HepG2 (cell line): Measurements from ENCODE around the gene WEE1. TPM values are rescaled to one million over a fixed set of nuclear protein-coding genes. Genes with fewer than 3 reads are reported as not detected.

Source experiments
- ATAC-seq: fragments of 200-7000 bp; cut with Tn5 transposase; 3 replicates; pipeline ENCODE4 v1.9.1; 2020; ENCODE audit warnings: mild to moderate bottlenecking, moderate library complexity
- BruUV-seq: library from RNA; stranded (reverse); fragments of 400-500 nt; replicated peaks from 2 replicates; lab custom pipeline; 2021; lab: Mats Ljungman, UMichigan
- CTCF ChIA-PET: fragments of 300-600 bp; formaldehyde crosslinking; extraction: SDS; loops from one replicate; lab custom pipeline; 2021; ENCODE audit warnings: low total read pairs, inconsistent platforms, low intra/inter-chr PET ratio; lab: Yijun Ruan, JAX
- POLR2A ChIA-PET: fragments of 350-600 bp; sonication (Branson Sonifier 250); formaldehyde crosslinking; loops from one replicate; lab custom pipeline; 2020; ENCODE audit warnings: antibody characterized with exemption, inconsistent platforms; lab: Yijun Ruan, JAX
- DNase-seq: peaks from one replicate; pipeline ENCODE4 v3.0.0-alpha.2; 2015; ENCODE audit warnings: low spot score
- FAIRE-seq: peaks from 3 replicates; lab custom pipeline; 2011; peaks lifted over from hg19 to GRCh38; lab: Jason Lieb, UNC
- H2AFZ ChIP-seq: one replicate; pipeline ENCODE4 v1.6.1; 2011; ENCODE audit warnings: low read length, inconsistent platforms
- H3K27ac ChIP-seq: fragments of 300-600 bp; 3 replicates; pipeline ENCODE4 v1.8.0; 2011; ENCODE audit warnings: mixed run types, mild to moderate bottlenecking, mixed read lengths, low read length, inconsistent platforms; ENCODE audit not compliant: insufficient read depth; ENCODE audit errors: extremely low read length
- H3K27me3 ChIP-seq, 2 experiments: fragments of 200-600 bp in 1 of 2; 2 replicates in 1 of 2; 3 replicates in 1 of 2; pipeline versions ENCODE4 v1.6.0 to v1.8.0; 2011; ENCODE audit warnings: low read length in 2 of 2, mild to moderate bottlenecking in 2 of 2, moderate library complexity in 2 of 2, inconsistent platforms in 1 of 2; ENCODE audit not compliant: insufficient read depth in 2 of 2, control insufficient read depth in 1 of 2
- H3K36me3 ChIP-seq, 2 experiments: fragments of 200-600 bp in 1 of 2; replicated peaks in 1 of 2; 2 replicates in 1 of 2; 3 replicates in 1 of 2; pipeline versions ENCODE4 v1.5.1 to v1.8.0; 2011; ENCODE audit warnings: low read length in 2 of 2, inconsistent platforms in 1 of 2; ENCODE audit not compliant: insufficient read depth in 2 of 2, control insufficient read depth in 1 of 2
- H3K4me1 ChIP-seq: 2 replicates; pipeline ENCODE4 v1.5.1; 2012; ENCODE audit warnings: low read length, inconsistent platforms; ENCODE audit not compliant: insufficient read depth
- H3K4me2 ChIP-seq: 2 replicates; pipeline ENCODE4 v1.6.0; 2011; ENCODE audit warnings: low read depth, low read length, inconsistent platforms
- H3K4me3 ChIP-seq, 3 experiments: fragments of 200-600 bp in 1 of 3; sonication (generic), shearing (Covaris generic) in 1 of 3; replicated peaks in 1 of 3; 2 replicates each; pipeline ENCODE4 v1.5.1; 2011 to 2016; ENCODE audit warnings: low read length in 3 of 3, inconsistent platforms in 2 of 3, low read depth in 2 of 3, mild to moderate bottlenecking in 2 of 3, control low read depth in 1 of 3, mixed read lengths in 1 of 3; ENCODE audit not compliant: insufficient read depth in 1 of 3
- H3K79me2 ChIP-seq: one replicate; pipeline ENCODE4 v1.6.1; 2011; ENCODE audit warnings: low read length, inconsistent platforms; ENCODE audit not compliant: insufficient read depth
- H3K9ac ChIP-seq: 2 replicates; pipeline ENCODE4 v1.6.0; 2011; ENCODE audit warnings: mild to moderate bottlenecking, low read depth, low read length, inconsistent platforms; ENCODE audit not compliant: insufficient read depth
- H3K9me3 ChIP-seq: 2 replicates; pipeline ENCODE4 v1.5.1; 2012; ENCODE audit warnings: mild to moderate bottlenecking, low read length
- H4K20me1 ChIP-seq: 2 replicates; pipeline ENCODE4 v1.6.0; 2011; ENCODE audit warnings: inconsistent platforms, mild to moderate bottlenecking, low read length, moderate library complexity; ENCODE audit not compliant: insufficient read depth
- ATF7 ChIP-seq, 2 experiments: fragments of 450-650 bp in 1 of 2; sonication (generic) in 1 of 2; formaldehyde crosslinking in 1 of 2; IDR thresholded peaks; 2 replicates each; pipeline versions ENCODE4 v1.4.0 to v1.6.1; 2016 to 2020; ENCODE audit warnings: antibody characterized with exemption in 1 of 2, mild to moderate bottlenecking in 1 of 2, missing genetic modification reagents in 1 of 2
- RERE ChIP-seq: IDR thresholded peaks from 2 replicates; pipeline ENCODE4 v1.6.1; 2016; ENCODE audit warnings: low read depth, missing genetic modification reagents, missing compliant biosample characterization
- ZSCAN29 ChIP-seq: sonication (generic); formaldehyde crosslinking; conservative IDR thresholded peaks from 2 replicates; pipeline ENCODE4 v1.4.0; 2020; ENCODE audit warnings: mild to moderate bottlenecking, missing genetic modification reagents
- WGBS: methylation state at CpG from one replicate; pipeline ENCODE4 v1.1.6; 2017; ENCODE audit warnings: low lambda C conversion rate; 5-methylcytosine and 5-hydroxymethylcytosine counted together
- in situ Hi-C: cut with HindIII; loops from 2 replicates; pipeline ENCODE4 v1.10.0; 2017; ENCODE audit warnings: low pct_unique_long_range_greater_than_20kb; ENCODE audit not compliant: extremely low pct_ligation_motif_present
- intact Hi-C: fragments of 100-400 bp; cut with micrococcal nuclease; formaldehyde crosslinking; loops from one replicate; pipeline ENCODE4 v1.10.0; 2022; ENCODE audit not compliant: unreplicated experiment
- polyA plus RNA-seq, 8 experiments: library from polyadenylated mRNA; depleted of rRNA in 3 of 8; stranded (reverse) in 7 of 8; unstranded in 1 of 8; fragments of >200 nt; fragmentation: Illumina TruSeq in 4 of 8; extraction: Trizol in 4 of 8; gene quantifications; 2 replicates each; pipeline versions ENCODE4 v1.2.1 to v1.2.3, GENCODE V29; 2011 to 2016; ENCODE audit warnings: low read depth in 4 of 8, missing spikeins in 1 of 8, mixed read lengths in 1 of 8; ENCODE audit not compliant: insufficient read depth in 1 of 8
- total RNA-seq, 5 experiments: library from RNA; depleted of rRNA; stranded (reverse); fragments of >200 nt; fragmentation: Illumina TruSeq; extraction: Trizol; gene quantifications; 2 replicates each; pipeline ENCODE4 v1.2.3, GENCODE V29; 2016; ENCODE audit warnings: low read depth in 1 of 5

The WEE1 gene
- total and polyA plus RNA-seq, 2 of the 13 experiments (the other 11 are each of a cell fraction or from before 2014, with no cell fraction given): 31.4 to 63.7 TPM

- Histone ChIP-seq H3K79me2 (no peaks in the 10 kb centered on the region), H2AFZ (no peak overlapping the region), H3K27ac (no peak overlapping the region), H3K4me1 (peaks cover 19% of the 10 kb centered on the region), H3K9me3 (no peaks in the 10 kb centered on the region), H3K4me3 (no peak overlapping the region), H3K36me3 (no peaks in the 10 kb centered on the region), H3K27me3 (peaks cover 0 to 1% of the 10 kb centered on the region in 2 experiments; a peak in 2 of 5 replicates), H3K4me2 (no peak overlapping the region), H3K9ac (no peak overlapping the region), H4K20me1 (no peaks in the 10 kb centered on the region)
- CTCF ChIA-PET: no interaction called here
- intact Hi-C loops (loop anchor here (1.0 kb wide), 1 partner anchor 130 kb away; no protein-coding TSS in a partner anchor), in situ Hi-C loops (no loop called here)
- 83% methylated on average over 5 of the region's 5 CpGs for WGBS
- DNase-seq (no peak), ATAC-seq (no peak), FAIRE-seq (no peak)
- POLR2A ChIA-PET: no interaction called here
- TF ChIP-seq ZSCAN29 (CRISPR knock-in tag) (no peak), ATF7 (IDR thresholded peaks at IDR 0.05) (peak; percentile 76), ATF7 (CRISPR knock-in tag; IDR thresholded peaks at IDR 0.05) (no peak), RERE (CRISPR knock-in tag) (no peak)
- BruUV-seq: no TSS peak
These were observed 44.5 kb downstream of the WEE1 start for GRCh38 chr11:9617940-9618339.
